NCI-H1105 (cell line): ENCODE data around the gene P2RX2.

Experiments
- DNase-seq: peaks from one replicate; lab custom pipeline; 2025; lab: John Stamatoyannopoulos, UW

Gene P2RX2

DNA sequence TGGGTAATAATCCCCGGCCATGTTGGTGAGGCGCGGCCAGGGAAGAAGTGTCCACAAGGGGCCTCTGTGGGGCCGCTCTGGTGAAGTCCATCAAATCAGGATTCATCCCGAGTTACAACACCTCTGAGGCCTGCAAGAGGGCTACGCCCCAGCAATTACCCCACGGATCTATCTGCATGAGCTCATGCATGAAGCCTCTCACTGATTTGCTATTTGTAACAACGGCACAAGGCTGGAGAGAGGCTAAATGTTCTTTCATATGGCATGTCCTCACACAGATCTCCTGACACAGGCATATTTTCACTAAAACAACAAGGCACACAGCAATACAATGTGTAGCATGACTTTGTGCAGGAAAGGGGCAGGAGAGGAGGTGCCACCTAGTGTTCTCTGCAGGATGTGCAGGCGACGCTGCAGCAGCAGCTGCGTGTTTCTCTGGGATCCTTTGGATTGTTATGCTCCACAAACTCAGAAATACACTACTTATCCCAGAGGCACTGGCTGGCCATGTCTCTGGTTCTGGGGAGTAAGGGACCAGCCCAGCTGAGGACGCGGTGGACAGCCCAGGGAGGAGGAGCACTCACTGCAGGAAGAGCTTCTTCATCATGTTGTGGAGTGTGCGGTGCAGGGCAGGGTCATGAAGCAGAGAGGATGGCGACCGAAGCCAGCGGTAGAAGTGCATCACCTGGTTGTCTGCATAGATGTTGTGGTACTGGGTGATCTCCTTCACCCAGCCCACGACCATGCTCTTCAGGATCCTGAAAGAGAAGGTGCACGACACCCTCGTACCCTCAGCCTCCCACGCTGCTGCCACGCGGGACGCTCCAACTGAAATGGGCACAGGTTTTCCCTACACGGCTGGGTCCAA, 20.2 kb downstream of the P2RX2 start:
- DNase-seq = no peak

DNA sequence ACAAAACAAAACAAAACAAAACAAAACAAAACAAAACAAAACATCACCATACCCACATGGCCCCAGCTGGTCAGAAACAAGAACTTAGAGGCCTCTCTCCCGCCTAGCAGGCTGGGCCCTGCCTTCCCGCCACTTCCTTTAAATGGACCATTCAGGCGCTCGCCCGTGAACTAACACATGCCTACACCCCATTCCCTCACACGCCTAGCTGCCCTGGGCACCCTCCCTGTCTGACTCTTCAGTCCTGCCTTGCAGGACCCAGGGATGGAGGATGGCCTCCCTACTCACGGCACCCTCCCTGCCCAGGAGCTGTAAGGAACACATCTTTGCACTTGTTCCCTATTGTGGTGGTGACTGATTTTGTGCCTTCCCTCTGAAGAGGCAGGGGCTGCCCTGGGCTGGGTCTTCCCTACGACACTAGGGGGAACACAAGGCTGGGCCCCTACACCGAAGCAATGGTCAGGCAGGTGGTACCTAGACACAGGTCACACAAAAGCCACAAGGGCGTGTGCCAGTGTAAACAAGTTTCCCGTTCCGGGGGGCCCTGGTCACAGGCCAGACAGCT, 21.5 kb downstream of the P2RX2 start:
- no peak for DNase-seq

DNA sequence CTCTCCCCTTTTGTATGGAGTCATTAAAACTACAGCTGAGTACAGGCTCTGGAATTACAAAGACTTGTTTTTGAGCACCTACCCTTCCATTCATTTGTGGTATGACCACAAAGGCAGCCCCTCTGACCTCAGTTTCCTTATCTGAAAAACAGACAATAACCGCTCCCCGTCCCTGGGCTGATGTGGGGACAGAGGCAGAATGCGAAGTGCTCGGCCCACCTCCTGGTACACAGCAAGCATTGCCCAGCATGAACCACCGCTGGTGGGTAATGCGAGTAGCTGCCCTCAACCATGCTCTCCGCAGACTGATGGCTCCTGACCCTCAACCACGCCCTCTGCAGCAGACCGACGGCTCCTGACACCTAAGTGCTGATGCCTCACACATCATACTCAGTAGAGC, 22.4 kb downstream of the P2RX2 start:
- no peak for DNase-seq

- no peak for DNase-seq
Measured at GRCh38 chr12:132641811-132642650, 23.5 kb downstream of the P2RX2 start.

GRCh38 chr12:132642846-132643835, 24.6 kb downstream of the P2RX2 start:
- no peak for DNase-seq

- no peak for DNase-seq
Measured at GRCh38 chr12:132646850-132647249, 28.3 kb downstream of the P2RX2 start.

- no peak for DNase-seq
Measured at GRCh38 chr12:132647858-132648257, 29.3 kb downstream of the P2RX2 start.

- DNase-seq = no peak
Measured at GRCh38 chr12:132648616-132649225, 30.1 kb downstream of the P2RX2 start.

DNA sequence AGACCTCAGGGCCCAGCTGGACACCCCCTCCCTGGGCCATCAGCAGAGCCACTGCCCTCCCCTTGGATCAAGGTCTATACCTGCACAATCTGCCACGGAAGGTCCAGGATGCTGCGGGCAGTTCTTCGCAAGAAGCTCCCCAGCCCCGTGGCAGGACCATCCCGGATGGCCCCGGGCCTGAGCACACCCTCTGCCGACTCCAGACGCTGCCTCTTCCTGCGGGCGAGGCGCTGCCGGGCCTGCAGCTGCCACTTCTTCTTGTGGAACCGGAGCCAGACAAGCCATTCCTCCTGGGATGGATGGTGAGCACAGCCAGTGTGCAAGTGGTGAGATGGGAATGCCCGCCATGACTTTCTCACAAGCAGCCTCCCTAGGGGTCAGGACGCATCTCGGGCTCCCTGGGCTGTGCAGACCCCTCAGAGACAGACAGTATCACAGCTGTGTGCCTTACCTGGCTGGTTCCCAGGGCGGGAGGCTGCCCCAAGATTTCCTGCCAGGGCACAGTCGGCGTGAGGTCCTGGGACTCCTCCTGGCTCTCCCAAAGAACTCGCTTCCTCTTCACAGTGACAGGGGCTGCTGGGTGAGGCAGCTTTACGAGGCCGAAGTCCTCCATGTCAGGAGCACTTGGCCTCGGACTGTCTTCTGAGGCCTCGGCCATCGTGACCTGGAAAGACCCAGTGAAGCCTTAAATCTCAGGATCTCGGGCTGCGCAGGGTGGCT, 30.8 kb downstream of the P2RX2 start:
- no peak for DNase-seq

DNA sequence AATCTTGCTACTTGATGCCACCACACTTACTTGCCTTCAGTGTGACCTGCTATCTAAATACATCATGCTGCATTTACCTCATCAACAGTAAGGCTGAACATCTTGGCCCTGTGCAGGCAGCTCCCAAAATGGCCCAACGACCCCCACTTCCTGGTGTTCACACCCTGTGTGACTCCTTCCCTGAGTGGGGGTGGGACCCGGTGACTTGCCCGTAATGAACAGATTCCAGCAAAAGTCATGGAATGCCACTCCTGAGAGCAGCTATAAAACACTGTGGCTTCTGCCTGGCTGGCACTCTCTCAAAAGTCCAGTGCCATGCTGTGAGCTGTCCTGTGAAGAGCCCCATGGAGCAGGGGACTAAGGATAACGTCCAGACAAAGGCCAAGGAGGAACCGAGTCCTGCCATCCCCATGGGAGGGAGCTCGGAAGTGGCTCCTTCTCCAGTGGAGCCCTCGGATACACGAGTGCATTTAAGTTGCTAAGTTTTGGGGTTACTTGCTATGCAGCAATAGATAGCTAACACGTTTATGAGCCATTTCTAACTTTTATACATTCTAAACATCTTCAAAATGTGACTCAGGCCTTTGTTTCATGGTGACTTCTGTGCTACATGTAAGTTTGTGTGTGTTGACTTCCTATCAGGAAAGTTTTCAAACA, 33.0 kb downstream of the P2RX2 start:
- no peak for DNase-seq

DNA sequence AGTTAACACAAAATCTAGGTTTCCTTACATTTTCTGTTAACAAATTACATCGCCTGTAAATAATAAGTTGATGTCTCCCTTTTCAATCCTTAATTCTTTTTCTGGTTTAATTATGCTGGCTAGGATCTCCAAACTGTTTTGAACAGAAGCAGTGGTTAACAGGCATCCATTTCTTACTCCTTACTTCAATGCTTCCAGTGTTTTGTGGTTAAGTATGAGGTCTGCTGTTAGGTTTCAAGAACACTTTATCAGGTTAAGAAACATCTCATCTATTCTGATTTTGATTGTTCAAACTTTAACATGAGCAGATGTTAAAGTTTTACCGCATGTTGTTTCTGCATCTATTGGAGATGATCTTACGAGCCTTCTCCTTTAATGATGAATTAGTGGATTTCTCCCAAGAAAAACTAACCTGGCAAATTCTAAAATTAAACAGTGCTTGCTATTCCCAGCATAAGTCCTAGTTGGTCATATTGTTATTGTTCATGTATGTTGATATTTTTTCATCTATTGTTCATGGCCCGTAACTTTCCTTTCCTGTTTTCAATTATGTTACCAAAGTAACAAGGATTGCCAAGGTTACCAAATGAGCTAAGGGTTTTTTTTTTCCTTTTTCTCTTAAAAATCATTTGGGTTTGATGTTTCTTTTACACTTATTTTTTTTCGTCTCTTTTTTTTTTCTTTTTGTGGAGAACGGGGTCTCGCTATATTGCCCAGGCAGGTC, 35.2 kb downstream of the P2RX2 start:
- DNase-seq = no peak

DNA sequence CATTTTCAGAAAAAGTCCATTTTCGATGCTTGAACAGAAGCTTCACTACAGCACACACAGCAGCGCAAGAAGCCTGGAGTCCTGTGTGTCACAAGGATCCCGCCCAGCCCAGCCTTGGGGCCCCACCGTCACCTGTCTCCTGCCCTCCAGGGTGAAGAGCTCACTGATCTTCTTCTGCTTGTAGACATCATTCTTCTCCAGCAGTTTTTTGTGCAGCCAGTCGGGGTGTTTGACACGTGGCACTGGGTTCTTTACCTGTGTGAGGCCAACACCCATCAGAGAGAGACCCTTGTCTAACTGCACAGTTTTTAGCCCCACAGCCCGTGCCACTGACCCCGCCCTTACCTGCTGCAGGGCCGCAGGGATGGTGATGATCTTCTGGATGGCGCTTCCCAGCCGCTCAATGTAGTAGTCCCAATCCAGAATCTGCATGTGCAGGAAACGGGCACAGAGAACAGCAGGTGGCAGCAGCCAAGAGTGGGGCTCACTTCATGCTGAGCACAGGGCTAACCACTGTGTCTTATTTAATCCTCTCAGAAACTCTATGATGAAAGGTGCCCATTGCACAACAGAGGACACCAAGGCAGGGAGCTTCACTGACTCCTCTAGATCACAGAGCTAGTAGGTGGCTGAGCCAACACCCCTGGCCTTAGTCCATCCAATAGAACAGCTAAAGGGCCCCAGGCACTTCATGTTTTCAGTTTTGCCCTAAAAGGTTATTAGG, 38.6 kb downstream of the P2RX2 start:
- DNase-seq = no peak

DNA sequence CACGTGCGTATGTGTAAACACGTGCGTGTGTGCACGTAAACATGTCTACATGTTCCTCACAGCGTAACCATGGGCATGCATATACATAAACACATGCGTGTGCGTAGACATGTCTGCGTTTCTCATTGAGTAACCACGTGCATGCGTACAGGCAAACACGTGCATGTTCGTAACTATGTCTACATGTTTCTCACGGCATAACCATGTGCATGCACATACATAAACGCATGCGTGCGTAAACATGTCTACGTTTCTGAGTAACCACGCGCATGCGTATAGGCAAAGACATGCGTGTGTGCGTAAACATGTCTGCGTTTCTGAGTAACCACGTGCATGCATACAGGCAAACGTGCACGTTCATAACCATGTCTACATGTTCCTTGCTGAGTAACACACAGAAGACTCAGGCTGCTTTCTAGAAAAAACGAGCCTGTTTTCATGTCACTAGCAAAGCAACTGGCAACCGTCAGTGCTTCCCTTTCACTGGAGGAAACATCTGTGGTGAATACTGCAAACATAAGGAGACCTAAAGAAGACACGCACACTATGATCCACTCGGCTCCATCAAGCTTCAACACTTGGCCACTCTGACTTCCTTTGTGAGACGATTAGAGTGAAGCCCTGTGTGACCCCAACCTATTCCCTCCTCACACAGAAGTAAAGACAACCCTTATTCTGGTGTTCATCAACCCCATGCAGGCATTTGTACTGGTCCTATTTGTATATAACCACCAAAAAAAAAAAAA, 39.7 kb downstream of the P2RX2 start:
- no peak for DNase-seq

DNA sequence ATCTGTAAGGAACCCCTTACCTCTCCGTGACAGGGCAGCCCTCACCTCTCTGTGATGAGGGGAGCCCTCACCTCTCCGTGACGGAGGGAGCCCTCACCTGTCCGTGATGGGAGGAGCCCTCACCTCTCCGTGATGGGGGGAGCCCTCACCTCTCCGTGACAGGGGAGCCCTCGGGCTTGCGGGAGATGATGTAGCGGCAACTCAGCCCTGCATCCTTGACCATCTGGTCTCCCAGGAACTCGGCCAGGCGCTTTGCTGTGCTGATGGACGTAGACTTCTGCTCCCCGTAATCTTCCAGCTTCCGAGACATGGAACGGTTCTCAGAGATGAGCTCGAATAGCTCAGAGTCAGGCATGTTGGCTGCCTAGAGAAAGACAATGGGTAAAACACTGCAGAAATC, 40.6 kb downstream of the P2RX2 start:
- no peak for DNase-seq

DNA sequence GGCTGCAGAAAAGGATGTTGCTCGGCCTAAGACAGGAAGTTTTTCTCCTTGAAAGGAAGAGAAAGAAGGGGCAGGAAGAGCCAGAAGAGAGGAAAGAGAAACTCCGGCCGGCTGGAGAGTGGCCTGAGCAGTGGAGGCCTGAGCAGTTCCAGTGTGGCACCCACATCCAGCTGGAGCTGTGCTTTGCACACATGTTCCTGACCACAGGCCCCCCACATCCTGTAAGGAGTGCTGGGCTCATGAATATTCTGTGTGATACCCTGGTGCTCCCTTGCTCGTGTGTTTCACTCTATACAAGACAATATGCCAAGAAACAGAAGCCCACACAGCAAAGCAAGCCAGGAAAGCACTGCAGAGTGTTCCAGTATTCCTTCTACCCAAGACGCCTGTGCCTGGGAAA, 41.5 kb downstream of the P2RX2 start:
- DNase-seq = no peak

DNA sequence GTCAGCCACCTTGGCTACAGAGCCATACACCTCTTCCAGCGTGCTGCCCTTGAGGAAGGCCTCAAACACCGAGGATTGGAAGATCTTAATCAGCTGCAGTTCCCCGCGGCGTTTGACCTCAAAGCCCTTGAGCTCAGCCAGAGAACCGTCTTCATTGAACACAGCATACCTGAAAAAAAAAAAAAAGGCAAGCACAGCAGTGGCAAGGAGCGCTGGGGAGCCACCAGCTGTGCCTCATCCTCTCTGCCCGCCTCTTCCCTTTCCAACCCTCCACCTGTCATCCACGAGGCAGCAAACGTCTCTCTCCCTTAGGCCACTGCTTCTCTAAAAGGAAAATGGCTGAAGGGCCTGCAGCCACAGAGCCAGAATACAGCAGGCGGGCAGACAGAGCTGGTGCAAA, 42.4 kb downstream of the P2RX2 start:
- no peak for DNase-seq

DNA sequence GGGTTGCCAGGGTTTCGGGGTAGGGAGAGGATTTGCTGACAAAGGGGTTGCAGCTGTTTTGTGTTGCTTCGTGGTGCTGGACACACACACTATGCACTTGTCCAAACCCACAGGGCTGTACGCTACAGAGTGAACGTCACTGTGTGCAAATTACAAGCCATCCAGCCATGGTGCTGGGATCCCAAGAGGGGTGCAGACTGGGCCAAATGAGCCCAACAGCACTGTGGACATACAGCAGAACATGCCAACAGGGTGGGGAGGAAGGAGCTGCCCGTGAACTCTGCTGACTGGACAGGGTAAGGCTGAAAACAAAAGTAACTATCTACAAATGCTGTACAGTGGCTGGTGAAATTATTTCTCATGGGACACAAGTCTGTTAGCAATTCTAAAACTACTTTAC, 43.4 kb downstream of the P2RX2 start:
- no peak for DNase-seq
